NCI-H1694 treated with DMSO at 0.1 percent for 48 hours (cell line): ENCODE data around the gene TMIGD3.

Experiments used
- DNase-seq: peaks from one replicate; lab custom pipeline; 2025; lab: John Stamatoyannopoulos, UW

Gene TMIGD3

GRCh38 chr1:111446967-111447892 lies 56.2 kb downstream of the TMIGD3 start:
- no peak for DNase-seq

- no peak for DNase-seq
These were observed 56.9 kb downstream of the TMIGD3 start for GRCh38 chr1:111446546-111446945.

GRCh38 chr1:111444031-111444430 lies 59.4 kb downstream of the TMIGD3 start:
- DNase-seq = no peak

- no peak for DNase-seq
These were observed 61.0 kb downstream of the TMIGD3 start for GRCh38 chr1:111442457-111442856.

- no peak for DNase-seq
These were observed 61.8 kb downstream of the TMIGD3 start for GRCh38 chr1:111441573-111442192.

- DNase-seq = no peak
These were observed 63.7 kb downstream of the TMIGD3 start for GRCh38 chr1:111439461-111440351.

GRCh38 chr1:111436726-111437125 lies 66.7 kb downstream of the TMIGD3 start:
- DNase-seq = no peak
